GM12874 (cell line): ENCODE data around the gene UNC93A.

Source experiments
- TF ChIP-seq, protein P1 (sequence below): IDR thresholded peaks from 2 replicates; pipeline ENCODE4 v1.5.1; 2011; ENCODE audit warnings: low read depth, mild to moderate bottlenecking, control low read depth, low read length, moderate library complexity; ENCODE audit not compliant: insufficient read depth

The UNC93A gene

DNA sequence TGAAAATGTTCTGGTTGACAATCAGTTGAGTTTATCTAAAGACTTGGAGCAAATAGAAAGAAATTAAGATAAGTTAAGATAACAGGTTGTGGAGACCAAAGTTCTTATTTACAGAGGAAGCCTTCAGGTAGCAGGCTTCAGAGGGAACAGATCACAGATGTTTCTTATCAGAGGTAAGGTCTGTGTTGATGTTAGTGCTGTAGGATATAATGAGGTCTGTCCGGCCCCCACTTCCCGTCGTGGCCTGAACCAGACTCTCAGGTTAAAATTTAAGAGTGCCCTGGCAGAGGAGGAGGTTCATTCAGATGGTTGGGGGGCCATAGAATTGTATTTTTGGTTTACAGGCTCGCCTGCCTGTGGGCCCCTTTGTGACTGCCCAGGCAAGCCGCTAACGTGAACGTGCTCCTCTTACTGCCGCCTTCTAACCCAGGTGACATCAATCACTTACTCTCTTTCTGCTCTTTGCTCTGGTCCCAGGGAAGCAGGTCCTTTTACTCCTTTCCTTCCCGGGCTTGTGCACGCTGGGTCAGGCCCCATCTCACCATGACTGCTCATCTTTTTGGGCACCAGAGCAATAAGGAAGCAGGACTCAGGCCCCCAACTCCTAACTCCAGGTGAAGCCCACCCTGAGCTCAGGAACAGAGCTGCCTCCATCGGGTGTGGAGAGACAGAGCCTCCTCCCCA, 18.3 kb upstream of the UNC93A start:
- TF ChIP-seq, protein P1, sequence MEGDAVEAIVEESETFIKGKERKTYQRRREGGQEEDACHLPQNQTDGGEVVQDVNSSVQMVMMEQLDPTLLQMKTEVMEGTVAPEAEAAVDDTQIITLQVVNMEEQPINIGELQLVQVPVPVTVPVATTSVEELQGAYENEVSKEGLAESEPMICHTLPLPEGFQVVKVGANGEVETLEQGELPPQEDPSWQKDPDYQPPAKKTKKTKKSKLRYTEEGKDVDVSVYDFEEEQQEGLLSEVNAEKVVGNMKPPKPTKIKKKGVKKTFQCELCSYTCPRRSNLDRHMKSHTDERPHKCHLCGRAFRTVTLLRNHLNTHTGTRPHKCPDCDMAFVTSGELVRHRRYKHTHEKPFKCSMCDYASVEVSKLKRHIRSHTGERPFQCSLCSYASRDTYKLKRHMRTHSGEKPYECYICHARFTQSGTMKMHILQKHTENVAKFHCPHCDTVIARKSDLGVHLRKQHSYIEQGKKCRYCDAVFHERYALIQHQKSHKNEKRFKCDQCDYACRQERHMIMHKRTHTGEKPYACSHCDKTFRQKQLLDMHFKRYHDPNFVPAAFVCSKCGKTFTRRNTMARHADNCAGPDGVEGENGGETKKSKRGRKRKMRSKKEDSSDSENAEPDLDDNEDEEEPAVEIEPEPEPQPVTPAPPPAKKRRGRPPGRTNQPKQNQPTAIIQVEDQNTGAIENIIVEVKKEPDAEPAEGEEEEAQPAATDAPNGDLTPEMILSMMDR: no peak

GRCh38 chr6:167274270-167274669, 16.8 kb upstream of the UNC93A start:
- TF ChIP-seq, protein P1: no peak

DNA sequence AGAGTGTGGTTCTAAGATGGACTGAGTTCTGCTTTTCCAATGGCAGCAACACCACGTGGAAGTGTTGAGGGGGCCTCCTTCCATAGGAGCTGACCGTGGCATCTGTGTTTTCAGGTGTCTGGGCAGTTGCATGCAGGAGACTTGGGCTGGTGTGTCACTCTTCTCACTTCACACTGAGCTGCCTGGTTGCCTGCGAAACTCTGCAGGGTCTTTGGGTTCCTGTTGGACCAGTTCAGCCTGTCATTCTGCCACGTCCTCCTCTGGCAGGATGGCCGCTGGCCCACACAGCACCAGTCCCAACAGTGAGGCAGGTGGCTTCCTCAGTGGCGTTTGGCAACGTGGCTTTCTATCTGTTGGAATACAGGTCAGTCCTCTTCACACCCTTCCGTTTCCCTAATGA, 16.1 kb upstream of the UNC93A start:
- TF ChIP-seq, protein P1: no peak

DNA sequence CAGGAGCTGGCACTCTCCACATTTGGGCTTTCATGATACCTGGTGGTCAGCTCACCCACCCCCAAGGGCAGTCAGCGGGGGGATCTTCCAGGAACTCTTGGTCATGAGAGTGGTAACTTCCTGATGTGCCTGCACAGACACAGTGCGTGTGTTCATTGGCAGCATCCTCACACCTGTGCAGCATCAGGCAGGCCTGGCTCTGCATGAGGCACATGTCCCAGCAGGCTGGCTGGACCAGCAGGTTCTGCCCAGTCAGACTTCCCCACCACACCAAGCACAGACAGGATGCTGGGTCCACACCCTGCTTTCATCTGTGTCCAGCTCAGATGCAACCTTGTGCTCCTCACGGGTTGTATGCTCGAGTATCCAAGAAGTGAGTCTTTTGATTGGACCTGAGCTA, 15.7 kb upstream of the UNC93A start:
- TF ChIP-seq, protein P1: no peak

DNA sequence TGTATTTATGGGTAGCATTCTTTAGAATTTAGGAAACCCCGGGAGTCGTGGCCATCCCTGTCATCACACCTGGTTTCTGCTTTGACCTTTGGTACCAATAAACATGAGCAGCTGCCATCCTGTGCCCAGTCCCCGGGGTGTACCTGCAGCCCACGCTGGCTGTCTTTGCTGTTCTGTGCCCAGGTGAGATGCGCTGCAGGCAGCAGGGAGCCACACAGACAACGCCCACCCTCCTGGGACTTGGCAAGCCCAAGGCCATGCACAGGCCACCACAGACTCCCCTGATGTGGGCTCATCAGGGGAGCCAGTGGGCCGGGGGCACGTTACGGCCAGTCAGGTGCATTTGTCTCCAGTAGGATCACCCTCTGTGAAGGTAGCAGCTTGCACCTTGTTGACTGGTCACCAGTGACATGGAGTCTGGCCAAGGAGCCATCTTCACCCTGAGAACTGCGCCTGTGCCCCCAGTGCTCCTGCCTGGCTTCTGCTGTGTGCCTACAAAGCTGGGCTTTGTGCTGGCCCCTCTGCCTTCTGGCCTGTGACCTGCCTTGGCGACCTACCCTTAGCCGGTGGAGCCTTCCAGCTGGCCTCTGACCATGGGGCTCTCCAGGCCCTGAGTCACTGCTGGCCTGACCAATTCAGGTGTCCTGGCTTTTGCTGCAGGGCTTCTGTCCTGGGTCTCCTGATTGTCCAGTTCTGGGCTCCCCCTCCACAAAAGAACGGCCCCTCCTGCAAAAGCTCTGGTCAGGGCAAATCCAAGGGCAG, 14.2 kb upstream of the UNC93A start:
- TF ChIP-seq, protein P1: no peak

- TF ChIP-seq, protein P1: no peak
Measured at GRCh38 chr6:167279766-167280446, 11.2 kb upstream of the UNC93A start.

DNA sequence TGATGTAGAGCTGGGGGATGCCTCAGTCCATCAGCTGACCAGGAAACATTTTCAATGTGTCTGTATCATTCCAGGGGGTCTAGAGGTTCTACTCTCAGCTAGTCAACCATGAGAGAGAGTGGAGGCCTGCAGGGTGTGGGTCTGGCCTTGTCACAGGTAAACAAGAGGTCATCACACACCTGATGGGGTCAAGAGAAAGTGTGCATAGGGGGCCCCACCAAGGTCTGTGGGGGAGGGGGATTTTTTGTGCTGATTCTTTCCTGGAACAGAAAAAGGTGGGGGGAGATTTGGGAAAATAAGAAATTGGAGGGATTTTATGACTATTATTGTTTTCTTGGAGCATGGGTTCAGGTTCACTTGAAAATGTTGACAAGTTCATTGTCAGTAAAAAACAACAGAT, 8.9 kb upstream of the UNC93A start:
- TF ChIP-seq, protein P1: no peak
